ENCODE results near the gene MECR. TPM values are rescaled to one million over a fixed set of nuclear protein-coding genes. Genes with fewer than 3 reads are reported as not detected.

MECR gene
- total and polyA plus RNA-seq, 2 experiments from 2014 or later: 25.7 to 32.3 TPM

DNA sequence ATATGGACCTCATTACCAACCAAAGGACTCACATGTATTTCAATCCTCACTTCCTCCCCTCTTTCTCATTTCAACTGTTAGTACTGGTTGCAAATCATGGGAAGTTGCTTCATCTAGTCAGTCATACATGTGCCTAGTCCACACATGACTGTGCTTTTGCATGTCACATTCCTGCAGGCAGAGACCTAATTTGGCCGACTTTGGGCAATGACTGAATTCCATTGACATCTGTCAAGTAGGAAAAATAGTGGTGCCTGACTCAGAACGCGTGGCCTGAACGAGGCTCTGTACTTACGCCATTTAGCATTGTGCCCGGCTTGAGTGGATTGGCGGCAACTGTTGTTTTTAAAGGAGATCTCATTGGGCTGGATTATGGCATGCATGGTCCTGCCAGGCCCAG lies 23.6 kb upstream of the MECR start (continued):
- no peak for TF ChIP-seq ZNF462 (CRISPR knock-in tag; IDR thresholded peaks at IDR 0.05)

- Mint-ChIP-seq H3K9me3 (no peaks in the 10 kb centered on the region; the same call in 2 of the 3 replicates), H3K27ac (no peak overlapping the region), H3K4me3 (no peak overlapping the region), H3K36me3 (ENCODE audit: low read depth) (no peaks in the 10 kb centered on the region; the same call in 2 of the 3 replicates), H3K27me3 (ENCODE audit: insufficient read depth, low read depth, poor library complexity) (peaks cover 41% of the 10 kb centered on the region), H3K4me1 (peaks cover 60% of the 10 kb centered on the region)
- H3K4me3 ChIP-seq: no peak overlapping the region
- H3K4me1 ChIP-seq (ENCODE audit: insufficient read depth): peaks cover 53% of the 10 kb centered on the region
- H3F3A ChIP-seq (replicated peaks; ENCODE audit: low read depth): no peaks in the 10 kb centered on the region
- no peaks in the 10 kb centered on the region for H4K20me1 ChIP-seq (replicated peaks; ENCODE audit: insufficient read depth)
- H3K79me2 ChIP-seq (replicated peaks; ENCODE audit: insufficient read depth): no peaks in the 10 kb centered on the region
- ATAC-seq: no peak
- no peak overlapping the region for H3K27ac ChIP-seq (ENCODE audit: low read depth)
- H3K27me3 ChIP-seq (ENCODE audit: insufficient read depth): peaks cover 17% of the 10 kb centered on the region
- H3K9me2 ChIP-seq (ENCODE audit: insufficient read depth): no peaks in the 10 kb centered on the region
- H3K36me3 ChIP-seq (ENCODE audit: insufficient read depth): no peaks in the 10 kb centered on the region
- H2AFZ ChIP-seq: no peak overlapping the region
- TF ChIP-seq JUNB (IDR thresholded peaks at IDR 0.05; ENCODE audit: unreplicated experiment): no peak
- no peak for DNase-seq (ENCODE audit: low spot score)
- H3K4me2 ChIP-seq: no peak overlapping the region
These were observed 22.4 kb upstream of the MECR start for GRCh38 chr1:29253180-29253579.
